ENCODE measurements around the gene KDM4C. TPM values are rescaled to one million over a fixed set of nuclear protein-coding genes. Genes with fewer than 3 reads are reported as not detected.

KDM4C gene
- total and polyA plus RNA-seq, 2 of the 8 experiments (the other 6 are each of a cell fraction or from before 2014, with no cell fraction given) = 13.0 to 26.1 TPM

DNA sequence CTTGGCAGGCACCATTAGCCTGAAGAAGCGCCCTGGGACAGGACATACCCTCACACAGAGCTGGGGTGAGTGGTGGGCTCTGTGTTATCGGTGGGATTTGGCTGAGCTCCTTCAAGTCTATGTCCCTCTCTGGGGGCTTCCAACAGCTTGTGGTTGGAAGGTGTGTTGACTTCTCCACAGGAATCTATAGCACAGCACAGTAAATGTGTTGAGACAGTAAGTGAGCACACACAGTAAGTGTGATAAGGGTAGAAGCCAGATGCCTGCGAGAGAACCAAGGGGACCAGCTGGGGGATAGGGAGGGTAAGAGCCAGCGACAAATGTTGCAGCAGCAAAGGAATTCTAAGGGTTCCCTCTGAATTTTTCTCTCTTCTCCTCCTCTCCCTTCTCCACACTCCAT lies 448.0 kb downstream of the KDM4C start:
- no peak for FAIRE-seq
- Histone ChIP-seq H2BK12ac (ENCODE audit: low read depth, low read length) (no peak overlapping the region), H3K23ac (ENCODE audit: insufficient read length) (no peak overlapping the region), H4K20me1 (replicated peaks in 1 of 2; ENCODE audit: control insufficient read depth in 1 of 2, insufficient read depth in 2 of 2, low read length in 2 of 2) (no peaks in the 10 kb centered on the region), H3K4me2 (ENCODE audit: insufficient read depth in 1 of 2, low read depth in 2 of 2, low read length in 2 of 2) (no peak overlapping the region), H3K18ac (ENCODE audit: extremely low read depth, low read length) (no peak overlapping the region), H3K27ac (ENCODE audit: low read depth, low read length) (no peak overlapping the region), H2BK5ac (ENCODE audit: low read depth, low read length) (no peak overlapping the region), H3K36me3 (ENCODE audit: control insufficient read depth in 2 of 4, insufficient read depth in 4 of 4, low read length in 3 of 4) (no peaks in the 10 kb centered on the region), H2BK120ac (replicated peaks; ENCODE audit: low read depth, low read length) (no peak overlapping the region), H3K79me1 (ENCODE audit: low read depth, low read length) (no peaks in the 10 kb centered on the region), H3K9me3 (ENCODE audit: insufficient read depth in 2 of 2, low read depth in 1 of 2, low read length in 1 of 2) (no peaks in the 10 kb centered on the region), H2BK20ac (ENCODE audit: low read length) (no peak overlapping the region), H4K5ac (ENCODE audit: insufficient read length, low read depth, low read length) (no peak overlapping the region), H3K14ac (ENCODE audit: insufficient read length) (no peak overlapping the region), H4K8ac (ENCODE audit: extremely low read depth, insufficient read depth, low read length) (no peak overlapping the region), H3K4me3 (ENCODE audit: extremely low read depth in 1 of 4, insufficient read depth in 2 of 4, low read depth in 3 of 4, low read length in 4 of 4) (no peak overlapping the region), H3K56ac (replicated peaks; ENCODE audit: insufficient read length, low read depth, low read length) (no peak overlapping the region), H2AK5ac (ENCODE audit: low read depth, low read length) (no peak overlapping the region), H3K27me3 (replicated peaks in 1 of 4; ENCODE audit: control insufficient read depth in 3 of 4, extremely low read depth in 1 of 4, insufficient read depth in 3 of 4, low read length in 3 of 4) (no peaks in the 10 kb centered on the region), H3K9ac (replicated peaks in 1 of 4; ENCODE audit: extremely low read depth in 1 of 4, low read depth in 3 of 4, low read length in 3 of 4) (no peak overlapping the region), H2BK15ac (ENCODE audit: low read length) (no peak overlapping the region), H3K4ac (replicated peaks; ENCODE audit: insufficient read length, low read depth, low read length) (no peak overlapping the region), H2AFZ (ENCODE audit: low read length) (no peak overlapping the region), H3K4me1 (replicated peaks in 1 of 4; ENCODE audit: control insufficient read depth in 3 of 4, insufficient read depth in 4 of 4, low read length in 3 of 4) (peaks cover 0 to 7% (median 2%) of the 10 kb centered on the region in 4 experiments; a peak in 2 of 7 replicates), H3K23me2 (ENCODE audit: low read depth, low read length) (no peaks in the 10 kb centered on the region), H3K79me2 (ENCODE audit: control insufficient read depth in 1 of 2, insufficient read depth in 2 of 2, low read length in 2 of 2) (no peaks in the 10 kb centered on the region), H4K91ac (replicated peaks; ENCODE audit: insufficient read length, low read length) (no peak overlapping the region)
- WGBS, 2 experiments (ENCODE audit: extremely low coverage in 1 of 2, insufficient coverage in 1 of 2, insufficient read length in 1 of 2, insufficient replicate concordance in 2 of 2, low coverage in 1 of 2, low lambda C conversion rate in 2 of 2, missing lambda C conversion rate in 1 of 2) = 92% methylated on average over 4 of the region's 4 CpGs; no CpG with 5 or more reads in 1 of the 2 experiments
- ChIA-PET CTCF (ENCODE audit: partially characterized antibody) (interaction anchor here (1.9 kb wide), 1 partner anchor 20 kb away, joined by 7 read pairs; no protein-coding TSS in a partner anchor), POLR2A (ENCODE audit: partially characterized antibody) (no interaction called here)
- no peak for TF ChIP-seq RBBP5 (IDR thresholded peaks at IDR 0.05; ENCODE audit: borderline replicate concordance, low read depth, low read length)
- TF ChIP-seq CEBPB (IDR thresholded peaks at IDR 0.05; ENCODE audit: low read depth, low read length) = no peak
- TF ChIP-seq MAX (IDR thresholded peaks at IDR 0.05) = no peak
- no peak for TF ChIP-seq SIX5 (IDR thresholded peaks at IDR 0.05; ENCODE audit: low read depth, low read length)
- no peak for TF ChIP-seq EGR1 (IDR thresholded peaks at IDR 0.05; ENCODE audit: borderline replicate concordance, low read depth, low read length)
- TF ChIP-seq GABPA (IDR thresholded peaks at IDR 0.05; ENCODE audit: borderline replicate concordance, insufficient read depth, low read length) = no peak
- no peak for TF ChIP-seq GTF2F1 (IDR thresholded peaks at IDR 0.05; ENCODE audit: borderline replicate concordance, low read depth, low read length)
- no peak for TF ChIP-seq TCF12 (IDR thresholded peaks at IDR 0.05; ENCODE audit: low read depth, low read length)
- TF ChIP-seq, protein P1, sequence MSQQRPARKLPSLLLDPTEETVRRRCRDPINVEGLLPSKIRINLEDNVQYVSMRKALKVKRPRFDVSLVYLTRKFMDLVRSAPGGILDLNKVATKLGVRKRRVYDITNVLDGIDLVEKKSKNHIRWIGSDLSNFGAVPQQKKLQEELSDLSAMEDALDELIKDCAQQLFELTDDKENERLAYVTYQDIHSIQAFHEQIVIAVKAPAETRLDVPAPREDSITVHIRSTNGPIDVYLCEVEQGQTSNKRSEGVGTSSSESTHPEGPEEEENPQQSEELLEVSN (IDR thresholded peaks at IDR 0.05) = no peak
- no peak for TF ChIP-seq NANOG (IDR thresholded peaks at IDR 0.05; ENCODE audit: insufficient read depth, low read depth, low read length, poor library complexity, severe bottlenecking)
- TF ChIP-seq SIN3A (conservative IDR thresholded peaks at IDR 0.05 in 1 of 2, IDR thresholded peaks at IDR 0.05 in 1 of 2; ENCODE audit: low read depth in 1 of 2, low read length in 2 of 2) = no peak
- TF ChIP-seq, protein P2, sequence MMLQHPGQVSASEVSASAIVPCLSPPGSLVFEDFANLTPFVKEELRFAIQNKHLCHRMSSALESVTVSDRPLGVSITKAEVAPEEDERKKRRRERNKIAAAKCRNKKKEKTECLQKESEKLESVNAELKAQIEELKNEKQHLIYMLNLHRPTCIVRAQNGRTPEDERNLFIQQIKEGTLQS (IDR thresholded peaks at IDR 0.05; ENCODE audit: insufficient read depth, low read depth, low read length) = no peak
- no peak for DNase-seq (ENCODE audit: low read depth in 1 of 2, low spot score in 2 of 2)

All from H1 (cell line).